ENCODE measurements around the gene GATC. TPM values are rescaled to one million over a fixed set of nuclear protein-coding genes. Genes with fewer than 3 reads are reported as not detected.

Gene GATC
- total and polyA plus RNA-seq, 10 of the 15 experiments (the other 5 are each of a cell fraction or from before 2014, with no cell fraction given), result 5.1 to 40.3 (median 22.9) TPM

DNA sequence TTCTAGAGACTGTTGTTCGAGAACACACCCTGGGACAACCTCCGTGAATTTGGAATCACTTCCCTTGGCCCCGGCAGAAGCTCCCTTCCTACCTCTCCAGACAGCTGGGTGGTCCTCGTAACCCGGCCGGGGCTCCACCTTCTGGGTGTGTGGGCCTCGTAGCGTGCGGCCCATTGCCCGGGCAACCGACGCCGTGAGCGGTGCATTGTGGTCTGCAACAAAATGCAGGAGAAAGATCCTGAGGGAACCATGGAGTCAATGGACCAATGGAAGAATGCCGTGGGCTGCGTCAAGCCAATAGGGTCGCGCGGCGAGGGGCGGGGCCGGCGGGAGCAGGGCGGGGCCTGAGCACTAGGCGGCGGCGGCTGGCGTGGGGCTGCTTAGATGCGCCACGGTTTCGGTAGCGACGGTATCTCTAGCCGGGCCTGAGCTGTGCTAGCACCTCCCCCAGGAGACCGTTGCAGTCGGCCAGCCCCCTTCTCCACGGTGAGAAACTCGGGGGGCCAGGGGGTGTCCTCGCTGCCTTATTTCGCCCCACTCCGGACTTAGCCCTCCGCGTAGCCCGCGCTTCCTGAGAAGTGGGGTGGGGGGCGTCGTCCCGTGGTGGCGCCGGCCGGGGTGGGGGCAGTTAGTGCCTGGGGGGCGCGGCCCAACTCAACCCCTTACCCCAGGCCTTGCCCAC, 49.6 kb downstream of the GATC start, which contains the start of gene DYNLL1 (continued):
- TF ChIP-seq, protein P1, sequence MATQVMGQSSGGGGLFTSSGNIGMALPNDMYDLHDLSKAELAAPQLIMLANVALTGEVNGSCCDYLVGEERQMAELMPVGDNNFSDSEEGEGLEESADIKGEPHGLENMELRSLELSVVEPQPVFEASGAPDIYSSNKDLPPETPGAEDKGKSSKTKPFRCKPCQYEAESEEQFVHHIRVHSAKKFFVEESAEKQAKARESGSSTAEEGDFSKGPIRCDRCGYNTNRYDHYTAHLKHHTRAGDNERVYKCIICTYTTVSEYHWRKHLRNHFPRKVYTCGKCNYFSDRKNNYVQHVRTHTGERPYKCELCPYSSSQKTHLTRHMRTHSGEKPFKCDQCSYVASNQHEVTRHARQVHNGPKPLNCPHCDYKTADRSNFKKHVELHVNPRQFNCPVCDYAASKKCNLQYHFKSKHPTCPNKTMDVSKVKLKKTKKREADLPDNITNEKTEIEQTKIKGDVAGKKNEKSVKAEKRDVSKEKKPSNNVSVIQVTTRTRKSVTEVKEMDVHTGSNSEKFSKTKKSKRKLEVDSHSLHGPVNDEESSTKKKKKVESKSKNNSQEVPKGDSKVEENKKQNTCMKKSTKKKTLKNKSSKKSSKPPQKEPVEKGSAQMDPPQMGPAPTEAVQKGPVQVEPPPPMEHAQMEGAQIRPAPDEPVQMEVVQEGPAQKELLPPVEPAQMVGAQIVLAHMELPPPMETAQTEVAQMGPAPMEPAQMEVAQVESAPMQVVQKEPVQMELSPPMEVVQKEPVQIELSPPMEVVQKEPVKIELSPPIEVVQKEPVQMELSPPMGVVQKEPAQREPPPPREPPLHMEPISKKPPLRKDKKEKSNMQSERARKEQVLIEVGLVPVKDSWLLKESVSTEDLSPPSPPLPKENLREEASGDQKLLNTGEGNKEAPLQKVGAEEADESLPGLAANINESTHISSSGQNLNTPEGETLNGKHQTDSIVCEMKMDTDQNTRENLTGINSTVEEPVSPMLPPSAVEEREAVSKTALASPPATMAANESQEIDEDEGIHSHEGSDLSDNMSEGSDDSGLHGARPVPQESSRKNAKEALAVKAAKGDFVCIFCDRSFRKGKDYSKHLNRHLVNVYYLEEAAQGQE (IDR thresholded peaks at IDR 0.05; ENCODE audit: low read depth, low read length), result 0 out of 2 replicates have a peak, but pooled peaks have one; percentile 55
- peak; percentile 91 for TF ChIP-seq POU2F2 (IDR thresholded peaks at IDR 0.05; ENCODE audit: borderline replicate concordance, low read depth, low read length)
- peak in 1 of 2 experiments; percentile 68; a peak in 2 of 4 replicates for TF ChIP-seq SRF (IDR thresholded peaks at IDR 0.05; ENCODE audit: low read depth in 2 of 2, low read length in 2 of 2)
- TF ChIP-seq ZNF217 (IDR thresholded peaks at IDR 0.05), result no peak
- peak; percentile 88 for TF ChIP-seq RUNX3 (IDR thresholded peaks at IDR 0.05; ENCODE audit: low read length)
- TF ChIP-seq E4F1 (IDR thresholded peaks at IDR 0.05; ENCODE audit: borderline replicate concordance, partially characterized antibody), result no peak
- TF ChIP-seq CEBPZ (IDR thresholded peaks at IDR 0.05; ENCODE audit: low read depth, low read length), result no peak
- TF ChIP-seq CBX3 (IDR thresholded peaks at IDR 0.05; ENCODE audit: borderline replicate concordance, low read depth), result no peak
- no peak for TF ChIP-seq ZNF592 (IDR thresholded peaks at IDR 0.05)
- no peak for TF ChIP-seq ASH2L (IDR thresholded peaks at IDR 0.05; ENCODE audit: borderline replicate concordance, low read depth)
- TF ChIP-seq NFIC (IDR thresholded peaks at IDR 0.05; ENCODE audit: low read depth, low read length), result no peak
- TF ChIP-seq ZBTB33 (IDR thresholded peaks at IDR 0.05), result no peak
- TF ChIP-seq WRNIP1 (IDR thresholded peaks at IDR 0.05; ENCODE audit: borderline replicate concordance, low read depth, low read length), result no peak

All from GM12878 (cell line).